ENCODE data around the gene LRRN1.

LRRN1 gene

GRCh38 chr3:3836845-3837244 is 37.6 kb downstream of the LRRN1 start:
- TF ChIP-seq CTCF (IDR thresholded peaks at IDR 0.05; ENCODE audit: low read depth, low read length, missing control alignments), result no peak
- no peak overlapping the region for H3K4me3 ChIP-seq (ENCODE audit: low read depth, low read length)
- in situ Hi-C loops (cut with HindIII; ENCODE audit: low sequenced_read_pairs), result no loop called here
- no peak for DNase-seq (ENCODE audit: low read depth)

DNA sequence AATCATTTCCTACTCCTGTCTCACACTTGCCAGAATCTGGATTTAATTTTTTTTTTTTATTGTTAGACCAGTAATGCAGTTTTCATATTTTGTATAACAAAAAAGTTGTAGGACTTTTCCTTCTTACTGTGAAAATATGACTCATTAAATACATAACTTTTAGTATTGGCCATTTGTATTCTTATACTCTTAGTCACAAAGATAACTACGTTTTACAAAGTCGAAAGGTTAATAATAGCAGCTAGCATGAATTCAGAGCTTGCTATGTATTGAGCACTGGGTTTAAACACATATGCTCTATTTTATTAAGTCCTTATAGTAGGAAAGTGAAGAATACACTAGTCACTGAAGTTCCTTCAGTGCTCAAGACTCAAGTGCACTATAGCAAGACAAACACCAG is 43.1 kb downstream of the LRRN1 start:
- in situ Hi-C loops (cut with HindIII; ENCODE audit: low sequenced_read_pairs), result no loop called here
- DNase-seq (ENCODE audit: low read depth), result no peak
- no peak overlapping the region for H3K4me3 ChIP-seq (ENCODE audit: low read depth, low read length)
- no peak for TF ChIP-seq CTCF (IDR thresholded peaks at IDR 0.05; ENCODE audit: low read depth, low read length, missing control alignments)

GRCh38 chr3:3847994-3848922 is 49.0 kb downstream of the LRRN1 start:
- in situ Hi-C loops (cut with HindIII; ENCODE audit: low sequenced_read_pairs), result no loop called here
- no peak overlapping the region for H3K4me3 ChIP-seq (ENCODE audit: low read depth, low read length)
- TF ChIP-seq CTCF (IDR thresholded peaks at IDR 0.05; ENCODE audit: low read depth, low read length, missing control alignments), result no peak
- no peak for DNase-seq (ENCODE audit: low read depth)

DNA sequence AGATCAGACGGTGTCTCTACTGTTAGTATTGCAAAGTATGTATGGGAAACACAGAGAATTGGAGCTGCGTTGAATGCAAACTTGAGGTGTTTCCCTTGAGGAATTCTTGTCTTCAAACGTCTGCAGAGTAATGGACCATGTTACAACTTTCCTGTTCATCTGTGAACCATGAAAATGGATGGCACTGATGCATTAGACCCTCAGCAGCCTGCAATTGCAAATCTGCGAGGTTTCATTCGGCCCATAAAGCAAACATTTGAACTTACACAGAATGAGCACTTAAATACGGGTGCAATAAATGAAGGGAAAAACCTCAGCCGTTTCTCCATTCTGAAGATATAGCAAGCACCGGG is 49.7 kb downstream of the LRRN1 start:
- in situ Hi-C loops (cut with HindIII; ENCODE audit: low sequenced_read_pairs), result no loop called here
- no peak for TF ChIP-seq CTCF (IDR thresholded peaks at IDR 0.05; ENCODE audit: low read depth, low read length, missing control alignments)
- H3K4me3 ChIP-seq (ENCODE audit: low read depth, low read length), result no peak overlapping the region
- DNase-seq (ENCODE audit: low read depth), result no peak

DNA sequence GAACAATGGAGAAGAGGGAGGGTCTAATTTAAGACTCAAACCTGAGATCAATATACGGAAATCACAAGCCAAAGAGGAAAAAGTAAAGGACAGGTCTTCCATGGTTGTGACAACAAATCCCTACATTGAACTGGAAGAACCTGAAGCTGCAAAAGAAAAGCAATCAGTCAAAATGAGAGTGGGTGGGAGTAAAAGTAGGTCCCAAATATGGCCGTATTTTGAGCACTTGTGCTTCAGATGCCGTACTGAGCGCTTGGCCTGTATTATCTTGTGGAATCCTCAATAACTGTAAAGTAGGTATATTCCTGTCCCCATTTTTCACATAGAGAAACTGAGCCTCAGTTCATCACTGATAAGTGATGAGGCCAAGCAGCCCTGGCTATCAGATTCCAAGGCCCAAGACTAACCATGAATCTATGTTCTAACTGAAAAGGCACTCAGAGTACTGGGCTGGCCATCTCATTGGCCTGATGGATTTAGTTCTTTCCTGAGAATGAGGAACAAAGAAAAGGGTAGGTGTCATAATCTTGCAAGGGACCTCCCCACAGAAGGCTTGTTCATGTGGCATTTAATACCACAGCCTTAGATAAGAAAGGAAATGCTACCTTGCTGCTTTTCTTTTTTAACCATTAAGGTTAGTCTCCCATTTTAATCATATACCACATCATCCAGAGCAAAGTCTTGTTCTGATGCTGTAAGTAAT is 52.5 kb downstream of the LRRN1 start:
- H3K4me3 ChIP-seq (ENCODE audit: low read depth, low read length), result no peak overlapping the region
- no peak for DNase-seq (ENCODE audit: low read depth)
- no peak for TF ChIP-seq CTCF (IDR thresholded peaks at IDR 0.05; ENCODE audit: low read depth, low read length, missing control alignments)
- in situ Hi-C loops (cut with HindIII; ENCODE audit: low sequenced_read_pairs), result loop anchor here (10.0 kb wide), 1 partner anchor 73 kb away; no protein-coding TSS in a partner anchor

- no peak overlapping the region for H3K4me3 ChIP-seq (ENCODE audit: low read depth, low read length)
- no peak for TF ChIP-seq CTCF (IDR thresholded peaks at IDR 0.05; ENCODE audit: low read depth, low read length, missing control alignments)
- in situ Hi-C loops (cut with HindIII; ENCODE audit: low sequenced_read_pairs), result loop anchor here (10.0 kb wide), 1 partner anchor 71 kb away; no protein-coding TSS in a partner anchor
- no peak for DNase-seq (ENCODE audit: low read depth)
Observed at GRCh38 chr3:3853544-3853943, 54.3 kb downstream of the LRRN1 start.

Data from astrocyte of the cerebellum (primary cell).